ENCODE data around the gene GPC5. TPM values are rescaled to one million over a fixed set of nuclear protein-coding genes. Genes with fewer than 3 reads are reported as not detected.

The GPC5 gene
- total and polyA plus RNA-seq, 2 experiments from 2014 or later, result 0.32 TPM; not detected in 1

DNA sequence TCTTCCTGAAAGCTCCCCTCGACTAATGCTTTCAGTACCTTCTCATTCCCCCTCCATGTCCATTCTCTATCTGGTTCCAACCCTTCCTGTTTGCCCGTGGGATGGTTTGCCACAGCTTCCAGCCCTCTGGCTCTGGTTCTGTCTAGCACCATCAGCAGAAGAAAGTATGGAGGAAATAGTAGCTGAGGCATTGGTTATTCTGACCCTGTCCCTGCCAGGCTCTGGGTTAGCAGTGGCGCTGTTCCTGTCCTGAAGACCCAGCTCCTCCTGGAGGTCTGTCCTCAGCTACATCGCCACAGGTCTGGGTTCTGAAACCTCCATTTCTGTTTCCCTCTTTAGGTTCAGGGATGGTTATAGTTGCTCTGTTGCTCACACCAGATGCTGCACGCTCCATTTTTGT lies 1223.6 kb downstream of the GPC5 start:
- Histone ChIP-seq H3K36me3 (ENCODE audit: low read depth) (no peaks in the 10 kb centered on the region), H3K9me3 (ENCODE audit: low read depth) (peaks cover 5% of the 10 kb centered on the region), H3K27ac (no peak overlapping the region), H3K9ac (no peak overlapping the region), H3K4me2 (ENCODE audit: unreplicated experiment) (no peak overlapping the region), H3F3A (ENCODE audit: insufficient read depth) (no peaks in the 10 kb centered on the region), H3K4me3 (no peak overlapping the region), H3K27me3 (replicated peaks; ENCODE audit: insufficient read depth) (no peaks in the 10 kb centered on the region), H4K20me1 (ENCODE audit: insufficient read depth) (no peaks in the 10 kb centered on the region), H3K4me1 (ENCODE audit: insufficient read depth) (no peaks in the 10 kb centered on the region), H2AFZ (no peak overlapping the region), H3K79me2 (ENCODE audit: insufficient read depth) (no peaks in the 10 kb centered on the region), H3K9me2 (ENCODE audit: insufficient read depth) (no peaks in the 10 kb centered on the region)
- in situ Hi-C loops (cut with MboI), result no loop called here
- 24 to 31% methylated on average over 5 of the region's 5 CpGs for WGBS, 2 experiments (ENCODE audit: low coverage in 1 of 2, low lambda C conversion rate in 2 of 2, missing lambda C conversion rate in 2 of 2)
- TF ChIP-seq EZH2 (IDR thresholded peaks at IDR 0.05; ENCODE audit: insufficient read depth, poor library complexity, severe bottlenecking), result no peak
- TF ChIP-seq EZH2phosphoT487 (IDR thresholded peaks at IDR 0.05; ENCODE audit: insufficient read depth, low read depth), result no peak
- DNase-seq, result no peak

DNA sequence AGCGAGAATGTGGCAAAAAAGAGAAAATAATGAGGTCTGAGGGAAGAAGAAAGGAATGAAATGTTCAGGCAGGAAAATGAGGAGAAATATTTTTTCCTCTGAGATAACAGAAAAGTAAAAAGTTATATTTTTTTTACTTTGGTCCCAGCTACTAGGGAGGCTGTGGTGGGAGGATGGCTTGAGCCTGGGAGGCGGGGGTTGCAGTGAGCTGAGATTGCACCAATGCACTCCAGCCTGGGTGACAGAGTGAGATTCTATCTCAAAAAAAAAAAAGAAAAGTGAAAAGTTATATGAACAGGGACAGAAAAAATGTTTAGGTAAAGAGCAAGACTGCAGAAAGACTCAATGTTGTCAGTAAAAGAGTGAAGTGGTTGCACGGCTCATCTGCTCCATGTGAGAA lies 1224.5 kb downstream of the GPC5 start:
- no peak overlapping the region for H2AFZ ChIP-seq
- no peak overlapping the region for H3K9ac ChIP-seq
- no peaks in the 10 kb centered on the region for H3K4me1 ChIP-seq (ENCODE audit: insufficient read depth)
- no peaks in the 10 kb centered on the region for H3K79me2 ChIP-seq (ENCODE audit: insufficient read depth)
- DNase-seq, result no peak
- no peaks in the 10 kb centered on the region for H3K36me3 ChIP-seq (ENCODE audit: low read depth)
- TF ChIP-seq EZH2phosphoT487 (IDR thresholded peaks at IDR 0.05; ENCODE audit: insufficient read depth, low read depth) (no peak), EZH2 (IDR thresholded peaks at IDR 0.05; ENCODE audit: insufficient read depth, poor library complexity, severe bottlenecking) (no peak)
- H3K4me2 ChIP-seq (ENCODE audit: unreplicated experiment), result no peak overlapping the region
- in situ Hi-C loops (cut with MboI), result no loop called here
- H3K27me3 ChIP-seq (replicated peaks; ENCODE audit: insufficient read depth), result no peaks in the 10 kb centered on the region
- H3K4me3 ChIP-seq, result no peak overlapping the region
- H3K9me2 ChIP-seq (ENCODE audit: insufficient read depth), result no peaks in the 10 kb centered on the region
- no peaks in the 10 kb centered on the region for H3F3A ChIP-seq (ENCODE audit: insufficient read depth)
- 29 to 34% methylated on average over 3 of the region's 3 CpGs for WGBS, 2 experiments (ENCODE audit: low coverage in 1 of 2, low lambda C conversion rate in 2 of 2, missing lambda C conversion rate in 2 of 2)
- H3K27ac ChIP-seq, result no peak overlapping the region
- H4K20me1 ChIP-seq (ENCODE audit: insufficient read depth), result no peaks in the 10 kb centered on the region
- H3K9me3 ChIP-seq (ENCODE audit: low read depth), result peaks cover 5% of the 10 kb centered on the region

GRCh38 chr13:92626274-92626673 lies 1227.9 kb downstream of the GPC5 start:
- Histone ChIP-seq H4K20me1 (ENCODE audit: insufficient read depth) (no peaks in the 10 kb centered on the region), H3K79me2 (ENCODE audit: insufficient read depth) (no peaks in the 10 kb centered on the region), H3K9me3 (ENCODE audit: low read depth) (no peaks in the 10 kb centered on the region), H3K27me3 (replicated peaks; ENCODE audit: insufficient read depth) (no peaks in the 10 kb centered on the region), H3F3A (ENCODE audit: insufficient read depth) (no peaks in the 10 kb centered on the region), H3K4me3 (no peak overlapping the region), H3K9ac (no peak overlapping the region), H3K9me2 (ENCODE audit: insufficient read depth) (no peaks in the 10 kb centered on the region), H3K27ac (no peak overlapping the region), H3K4me1 (ENCODE audit: insufficient read depth) (no peaks in the 10 kb centered on the region), H3K4me2 (ENCODE audit: unreplicated experiment) (no peak overlapping the region), H2AFZ (no peak overlapping the region), H3K36me3 (ENCODE audit: low read depth) (no peaks in the 10 kb centered on the region)
- no peak for TF ChIP-seq EZH2 (IDR thresholded peaks at IDR 0.05; ENCODE audit: insufficient read depth, poor library complexity, severe bottlenecking)
- TF ChIP-seq EZH2phosphoT487 (IDR thresholded peaks at IDR 0.05; ENCODE audit: insufficient read depth, low read depth), result no peak
- in situ Hi-C loops (cut with MboI), result no loop called here
- WGBS, 2 experiments (ENCODE audit: low coverage in 1 of 2, low lambda C conversion rate in 2 of 2, missing lambda C conversion rate in 2 of 2), result 4 to 8% methylated on average over 4 of the region's 4 CpGs
- DNase-seq, result no peak

GRCh38 chr13:92640936-92641335 lies 1242.5 kb downstream of the GPC5 start:
- TF ChIP-seq EZH2phosphoT487 (IDR thresholded peaks at IDR 0.05; ENCODE audit: insufficient read depth, low read depth) (no peak), EZH2 (IDR thresholded peaks at IDR 0.05; ENCODE audit: insufficient read depth, poor library complexity, severe bottlenecking) (no peak)

GRCh38 chr13:92649140-92649813 lies 1250.9 kb downstream of the GPC5 start:
- Histone ChIP-seq H3K9me3 (ENCODE audit: low read depth) (no peaks in the 10 kb centered on the region), H3F3A (ENCODE audit: insufficient read depth) (no peaks in the 10 kb centered on the region), H2AFZ (no peak overlapping the region), H3K79me2 (ENCODE audit: insufficient read depth) (no peaks in the 10 kb centered on the region), H3K4me2 (ENCODE audit: unreplicated experiment) (no peak overlapping the region), H3K27ac (no peak overlapping the region), H4K20me1 (ENCODE audit: insufficient read depth) (no peaks in the 10 kb centered on the region), H3K9ac (no peak overlapping the region), H3K4me3 (no peak overlapping the region), H3K9me2 (ENCODE audit: insufficient read depth) (no peaks in the 10 kb centered on the region), H3K27me3 (replicated peaks; ENCODE audit: insufficient read depth) (no peaks in the 10 kb centered on the region), H3K4me1 (ENCODE audit: insufficient read depth) (no peaks in the 10 kb centered on the region), H3K36me3 (ENCODE audit: low read depth) (no peaks in the 10 kb centered on the region)
- in situ Hi-C loops (cut with MboI), result no loop called here
- no peak for DNase-seq
- TF ChIP-seq EZH2phosphoT487 (IDR thresholded peaks at IDR 0.05; ENCODE audit: insufficient read depth, low read depth) (no peak), EZH2 (IDR thresholded peaks at IDR 0.05; ENCODE audit: insufficient read depth, poor library complexity, severe bottlenecking) (no peak)

More at GRCh38 chr13:92640936-92641335, 1242.5 kb downstream of the GPC5 start:
- Histone ChIP-seq H3K36me3 (ENCODE audit: low read depth) (no peaks in the 10 kb centered on the region), H3K27me3 (replicated peaks; ENCODE audit: insufficient read depth) (no peaks in the 10 kb centered on the region), H3K27ac (no peak overlapping the region), H3F3A (ENCODE audit: insufficient read depth) (no peaks in the 10 kb centered on the region), H3K9me3 (ENCODE audit: low read depth) (no peaks in the 10 kb centered on the region), H3K9ac (no peak overlapping the region), H3K79me2 (ENCODE audit: insufficient read depth) (no peaks in the 10 kb centered on the region), H2AFZ (no peak overlapping the region), H3K4me3 (no peak overlapping the region), H3K4me2 (ENCODE audit: unreplicated experiment) (no peak overlapping the region), H3K4me1 (ENCODE audit: insufficient read depth) (no peaks in the 10 kb centered on the region), H3K9me2 (ENCODE audit: insufficient read depth) (no peaks in the 10 kb centered on the region), H4K20me1 (ENCODE audit: insufficient read depth) (no peaks in the 10 kb centered on the region)
- in situ Hi-C loops (cut with MboI), result no loop called here
- DNase-seq, result no peak
- WGBS, 2 experiments (ENCODE audit: low coverage in 1 of 2, low lambda C conversion rate in 2 of 2, missing lambda C conversion rate in 2 of 2), result 10 to 19% methylated on average over 5 of the region's 5 CpGs

Measured in GM23248 (cell line).